Heart right ventricle (tissue), 16 donors: ENCODE data around the gene EIPR1. TPM values are rescaled to one million over a fixed set of nuclear protein-coding genes. Genes with fewer than 3 reads are reported as not detected.

Source experiments
- ATAC-seq, 8 donors: fragments of 200-7000 bp; cut with Tn5 transposase; one replicate each; pipeline ENCODE4 v1.9.1; 2020; ENCODE audit warnings: mild to moderate bottlenecking in 8 of 8, moderate library complexity in 8 of 8, moderate number of reproducible peaks in 1 of 8
- DNase-seq, 2 donors: peaks; one replicate each; pipeline ENCODE4 v3.0.0-alpha.2; 2020
- H3K27ac ChIP-seq, 10 donors: fragments of 200-600 bp; sonication (generic) in 2 of 10; one replicate each; pipeline versions ENCODE4 v1.5.0 to v1.8.0; 2020 to 2022; ENCODE audit warnings: mild to moderate bottlenecking in 3 of 10
- H3K27me3 ChIP-seq, 7 donors: fragments of 200-600 bp; one replicate each; pipeline ENCODE4 v1.8.0; 2021 to 2022; ENCODE audit warnings: mild to moderate bottlenecking in 2 of 7
- H3K36me3 ChIP-seq, 9 donors: fragments of 200-600 bp; sonication (generic) in 1 of 9; one replicate each; pipeline versions ENCODE4 v1.5.0 to v1.8.0; 2020 to 2022; ENCODE audit warnings: mild to moderate bottlenecking in 2 of 9
- H3K4me1 ChIP-seq, 9 donors: fragments of 200-600 bp; sonication (generic) in 1 of 9; one replicate each; pipeline versions ENCODE4 v1.5.0 to v1.8.0; 2020 to 2022; ENCODE audit warnings: mild to moderate bottlenecking in 4 of 9
- H3K4me3 ChIP-seq, 10 donors: fragments of 200-600 bp; sonication (generic) in 2 of 10; one replicate each; pipeline versions ENCODE4 v1.5.0 to v1.8.0; 2020 to 2022; ENCODE audit warnings: mild to moderate bottlenecking in 7 of 10, moderate library complexity in 2 of 10
- H3K9me3 ChIP-seq, 11 donors: fragments of 200-600 bp in 10 of 11; sonication (generic) in 2 of 11; one replicate each; pipeline versions ENCODE4 v1.5.0 to v1.8.0; 2013 to 2022; ENCODE audit warnings: mild to moderate bottlenecking in 2 of 11, control low read depth in 1 of 11, moderate library complexity in 1 of 11
- WGBS, 2 donors: extraction: QIAGEN DNeasy Blood & Tissue Kit; methylation state at CpG; one replicate each; pipeline ENCODE4 v1.1.7; 2013; ENCODE audit warnings: inconsistent platforms in 1 of 2; 5-methylcytosine and 5-hydroxymethylcytosine counted together
- intact Hi-C, 10 donors: fragments of 100-400 bp; cut with DNase I; formaldehyde crosslinking; loops; one replicate each; pipeline versions ENCODE4 v1.11.1 to v1.14.2; 2022
- polyA plus RNA-seq, 2 donors: library from polyadenylated mRNA; stranded (reverse); fragments of 200-250 nt; gene quantifications; one replicate each; pipeline ENCODE4 v1.2.3, GENCODE V29; 2013
- total RNA-seq, 10 donors: library from RNA; stranded (reverse); fragmentation: NEBNext Ultra II Directional in 3 of 10; extraction: Animal tissue kit (Norgen Biotek cat#: 25700) in 3 of 10; gene quantifications; one replicate each; pipeline versions ENCODE4 v1.2.1 to v1.2.4, GENCODE V29; 2021 to 2023
- TF ChIP-seq, protein P1 (sequence below), 9 donors: fragments of 200-600 bp; sonication (generic) in 2 of 9; IDR thresholded peaks; one replicate each; pipeline versions ENCODE4 v1.5.0 to v1.8.0; 2021 to 2022; ENCODE audit warnings: antibody characterized with exemption in 9 of 9, mild to moderate bottlenecking in 5 of 9, moderate library complexity in 1 of 9
- donor health status: Arrhythmogenic right ventricular cardiomyopathy.
- donor health status: ischemic (EF 13 %, LVEDD 7.1; RV severe dilation, severe dysfunction).
- donor health status: healthy with polysubstance abuse.
- donor health status: DM: no; HTN: yes; CAD: no.
- donor health status: DM: no; HTN: no; CAD: no.
- donor health status: ischemic (EF 25% LVEDD 6.9; RV normal size, moderate dysfunction).
- donor health status: ischemic (EF 25% LVEDD 5.7; RV mildly dilated, moderate dysfunction).
- donor health status: healthy.
- donor health status: DM: yes; HTN: yes; CAD: no.
- donor health status: Ischemic cardiomyopathy.
- donor health status: ischemic (EF 35%, LVEDD 5.7; RV mildly dilated, moderate dysfunction).
- donor health status: nonischemic (EF 11% LVEDD 7.7; RV severe dilation, severe dysfunction).
- donor health status: DM: yes; HTN: yes; CAD: no.
- donor health status: PGD.
- donor health status: ischemic (EF 29% LVEDD 5.4; RV normal size, mild dysfunction).
- donor health status: nonischemic (EF 23%, LVEDD 6.1; RV moderate dilation, normal function).

The EIPR1 gene
- total and polyA plus RNA-seq, 12 donors: 6.8 to 22.3 (median 12.0) TPM

DNA sequence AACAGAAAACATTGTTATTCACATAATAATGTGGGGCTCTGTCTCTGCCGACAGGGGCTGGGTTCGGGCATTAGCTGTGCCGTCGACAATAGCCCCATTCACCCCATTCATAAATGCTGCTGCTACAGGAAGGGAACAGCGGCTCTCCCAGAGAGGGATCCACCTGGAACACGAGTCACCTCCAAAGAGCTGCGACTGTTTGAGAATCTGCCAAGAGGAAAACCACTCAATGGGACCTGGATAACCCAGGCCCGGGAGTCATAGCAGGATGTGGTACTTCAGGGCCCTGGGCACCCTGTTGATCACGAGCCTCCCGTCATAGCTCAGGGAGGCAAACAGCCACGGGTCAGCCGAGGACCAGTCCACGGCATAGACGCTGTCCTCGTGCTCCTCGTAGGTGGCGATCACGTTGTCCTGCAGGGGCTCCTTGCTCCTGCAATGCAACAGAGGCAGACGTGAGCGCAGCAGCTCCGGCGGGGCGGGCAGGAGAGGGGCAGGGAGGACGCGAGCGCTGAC, 188.5 kb downstream of the EIPR1 start:
- peak in 1 of 8 donors; percentile 32 for ATAC-seq
- intact Hi-C loops: no loop called here
- 82 to 90% methylated on average over 25 to 26 of the region's 26 CpGs for WGBS, 2 donors
- TF ChIP-seq, protein P1, sequence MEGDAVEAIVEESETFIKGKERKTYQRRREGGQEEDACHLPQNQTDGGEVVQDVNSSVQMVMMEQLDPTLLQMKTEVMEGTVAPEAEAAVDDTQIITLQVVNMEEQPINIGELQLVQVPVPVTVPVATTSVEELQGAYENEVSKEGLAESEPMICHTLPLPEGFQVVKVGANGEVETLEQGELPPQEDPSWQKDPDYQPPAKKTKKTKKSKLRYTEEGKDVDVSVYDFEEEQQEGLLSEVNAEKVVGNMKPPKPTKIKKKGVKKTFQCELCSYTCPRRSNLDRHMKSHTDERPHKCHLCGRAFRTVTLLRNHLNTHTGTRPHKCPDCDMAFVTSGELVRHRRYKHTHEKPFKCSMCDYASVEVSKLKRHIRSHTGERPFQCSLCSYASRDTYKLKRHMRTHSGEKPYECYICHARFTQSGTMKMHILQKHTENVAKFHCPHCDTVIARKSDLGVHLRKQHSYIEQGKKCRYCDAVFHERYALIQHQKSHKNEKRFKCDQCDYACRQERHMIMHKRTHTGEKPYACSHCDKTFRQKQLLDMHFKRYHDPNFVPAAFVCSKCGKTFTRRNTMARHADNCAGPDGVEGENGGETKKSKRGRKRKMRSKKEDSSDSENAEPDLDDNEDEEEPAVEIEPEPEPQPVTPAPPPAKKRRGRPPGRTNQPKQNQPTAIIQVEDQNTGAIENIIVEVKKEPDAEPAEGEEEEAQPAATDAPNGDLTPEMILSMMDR (IDR thresholded peaks at IDR 0.05): no peak
- Histone ChIP-seq H3K4me3 (no peak overlapping the region), H3K27ac (no peak overlapping the region), H3K9me3 (no peaks in the 10 kb centered on the region), H3K4me1 (peaks cover 0 to 4% (median 0%) of the 10 kb centered on the region in 9 donors), H3K36me3 (peaks cover 0 to 51% (median 0%) of the 10 kb centered on the region in 9 donors), H3K27me3 (no peaks in the 10 kb centered on the region)
- no peak for DNase-seq

DNA sequence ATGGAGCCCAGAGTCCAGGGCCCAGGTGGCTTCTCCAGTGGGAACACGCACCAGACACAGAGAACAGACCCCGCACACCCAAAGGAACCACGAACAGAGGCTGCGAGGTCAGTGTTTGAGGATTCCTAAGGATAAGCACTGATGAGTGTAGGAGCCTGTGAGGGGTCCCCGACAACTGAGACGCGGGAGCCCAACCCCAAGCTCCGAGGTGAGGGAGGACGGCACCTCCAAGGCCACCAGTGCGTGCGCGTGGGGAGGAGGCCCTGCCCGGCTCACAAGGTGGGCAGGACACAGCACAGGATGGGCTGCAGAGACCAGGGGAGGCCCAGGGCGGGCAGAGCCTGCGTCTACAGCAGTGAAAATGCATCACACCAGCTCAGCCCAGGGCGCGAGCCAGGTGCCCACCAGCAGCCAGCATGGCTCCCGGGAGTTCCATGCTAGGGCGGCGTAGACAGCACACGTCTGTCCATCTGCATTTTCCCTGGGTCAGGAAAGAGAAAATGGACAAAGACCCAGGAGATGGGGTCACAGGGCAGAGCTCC, 189.1 kb downstream of the EIPR1 start:
- TF ChIP-seq, protein P1 (IDR thresholded peaks at IDR 0.05): no peak
- intact Hi-C loops: no loop called here
- Histone ChIP-seq H3K4me3 (no peak overlapping the region), H3K4me1 (peaks cover 0 to 4% (median 0%) of the 10 kb centered on the region in 9 donors), H3K27ac (no peak overlapping the region), H3K9me3 (no peaks in the 10 kb centered on the region), H3K27me3 (no peaks in the 10 kb centered on the region), H3K36me3 (peaks cover 0 to 45% (median 0%) of the 10 kb centered on the region in 9 donors)
- no peak for DNase-seq
- ATAC-seq: no peak
- 96 to 98% methylated on average over 21 of the region's 21 CpGs for WGBS, 2 donors

DNA sequence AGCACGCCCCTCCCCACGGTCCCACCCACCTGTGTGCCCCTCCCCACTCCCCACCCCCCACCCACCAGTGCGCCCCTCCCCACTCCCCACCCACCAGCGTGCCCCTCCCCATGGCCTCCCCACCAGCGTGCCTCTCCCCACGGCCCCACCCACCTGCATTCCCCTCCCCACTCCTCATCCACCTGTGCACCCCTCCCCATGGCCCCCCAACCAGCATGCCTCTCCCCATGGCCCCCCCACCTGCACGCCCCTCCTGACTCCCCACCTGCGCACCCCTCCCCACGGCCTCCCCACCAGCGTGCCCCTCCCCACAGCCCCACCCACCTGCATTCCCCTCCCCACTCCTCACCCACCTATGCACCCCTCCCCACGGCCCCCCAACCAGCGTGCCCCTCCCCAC, 190.2 kb downstream of the EIPR1 start:
- DNase-seq (no peak), ATAC-seq (no peak)
- no peak overlapping the region for H3K4me3 ChIP-seq
- H3K27me3 ChIP-seq: no peaks in the 10 kb centered on the region
- H3K9me3 ChIP-seq: no peaks in the 10 kb centered on the region
- no peak overlapping the region for H3K27ac ChIP-seq
- TF ChIP-seq, protein P1 (IDR thresholded peaks at IDR 0.05): no peak
- WGBS, 2 donors: 91 to 93% methylated on average over 8 to 12 of the region's 12 CpGs
- intact Hi-C loops: no loop called here
- peaks cover 0 to 4% (median 0%) of the 10 kb centered on the region in 9 donors for H3K4me1 ChIP-seq
- H3K36me3 ChIP-seq: peaks cover 0 to 36% (median 0%) of the 10 kb centered on the region in 9 donors

DNA sequence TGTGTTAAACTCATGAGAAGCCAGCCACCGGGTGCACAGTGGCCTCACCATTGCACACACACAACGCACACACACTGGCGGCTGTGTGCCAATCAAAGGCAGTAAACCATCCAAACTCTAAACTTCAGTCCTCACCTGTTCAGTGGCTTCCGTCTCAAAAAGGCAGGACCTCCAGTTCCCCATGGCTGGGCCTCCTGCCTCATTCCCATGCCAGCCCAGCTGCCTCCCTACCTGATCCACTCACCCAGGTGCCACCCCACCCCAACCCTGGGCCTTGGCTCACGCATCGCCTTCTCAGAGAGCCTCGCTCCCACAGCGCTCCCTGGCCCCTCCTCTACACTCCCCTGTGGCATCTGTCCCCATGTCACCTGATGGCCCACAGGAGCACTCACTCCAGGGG, 190.9 kb downstream of the EIPR1 start:
- Histone ChIP-seq H3K27me3 (no peaks in the 10 kb centered on the region), H3K9me3 (no peaks in the 10 kb centered on the region), H3K4me1 (peaks cover 0 to 4% (median 0%) of the 10 kb centered on the region in 9 donors), H3K27ac (no peak overlapping the region), H3K4me3 (no peak overlapping the region), H3K36me3 (peaks cover 0 to 29% (median 0%) of the 10 kb centered on the region in 9 donors)
- no peak for ATAC-seq
- DNase-seq: no peak
- TF ChIP-seq, protein P1 (IDR thresholded peaks at IDR 0.05): no peak
- intact Hi-C loops: no loop called here
- 95 to 98% methylated on average over 8 of the region's 8 CpGs for WGBS, 2 donors
